Superior temporal gyrus (tissue), 1 donor: ENCODE measurements around the gene MST1.

Source experiments
- DNase-seq: peaks from one replicate; pipeline ENCODE4 v3.0.0-alpha.2; 2016; ENCODE audit errors: extremely low spot score

Gene MST1

DNA sequence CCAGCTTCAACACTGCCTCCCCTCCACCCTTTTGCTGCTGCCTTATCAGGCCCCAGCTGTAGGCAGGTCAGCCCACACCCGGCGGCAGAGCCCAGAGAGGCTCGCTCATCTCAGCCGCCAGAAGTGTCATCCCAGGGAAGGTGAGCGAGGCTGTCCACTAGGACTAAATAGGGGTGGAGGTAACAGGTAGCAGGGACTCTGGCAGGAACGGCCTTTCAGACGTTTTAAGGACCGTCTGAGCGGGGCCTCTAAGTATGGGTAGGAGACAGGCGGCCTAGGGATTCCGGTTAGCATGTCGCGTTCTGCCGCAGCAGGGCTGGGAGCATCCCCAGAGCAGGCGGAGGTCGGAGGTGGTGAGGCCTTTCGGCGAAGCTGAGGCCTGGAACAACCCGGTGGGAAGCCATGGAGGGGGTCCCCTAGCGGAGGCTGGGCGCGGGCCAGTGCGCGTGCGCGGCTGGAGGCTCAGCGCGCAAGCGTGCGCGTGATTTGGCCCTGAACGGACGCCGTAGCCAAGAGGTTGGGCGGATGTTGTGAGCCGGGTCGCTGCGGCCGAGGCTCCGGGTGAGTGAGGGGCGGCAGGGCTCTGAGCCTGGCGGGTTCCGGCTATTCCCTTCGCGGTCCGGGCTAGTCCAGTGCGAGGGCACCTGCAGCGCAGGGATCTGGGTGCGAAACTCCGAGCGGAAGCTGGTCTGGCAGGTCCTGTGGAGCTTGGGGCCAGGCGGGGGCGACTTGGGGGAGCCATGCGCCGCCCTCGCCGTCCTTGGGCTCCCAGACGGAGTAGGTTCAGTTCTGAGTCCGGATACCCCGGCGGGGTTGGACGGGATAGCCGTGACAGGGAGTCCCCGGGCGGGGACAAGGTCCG is at the start of gene MST1, which contains the start of gene RNF123:
Gene MST1, minus strand, starts transcription at position 429 of the 862 bp plus-strand sequence. CDS start 783 bp downstream, outside the sequence.
Gene RNF123, plus strand, starts transcription at position 512 of the 862 bp plus-strand sequence. CDS start 1,609 bp downstream, outside the sequence.
- peak; percentile 92 for DNase-seq

DNA sequence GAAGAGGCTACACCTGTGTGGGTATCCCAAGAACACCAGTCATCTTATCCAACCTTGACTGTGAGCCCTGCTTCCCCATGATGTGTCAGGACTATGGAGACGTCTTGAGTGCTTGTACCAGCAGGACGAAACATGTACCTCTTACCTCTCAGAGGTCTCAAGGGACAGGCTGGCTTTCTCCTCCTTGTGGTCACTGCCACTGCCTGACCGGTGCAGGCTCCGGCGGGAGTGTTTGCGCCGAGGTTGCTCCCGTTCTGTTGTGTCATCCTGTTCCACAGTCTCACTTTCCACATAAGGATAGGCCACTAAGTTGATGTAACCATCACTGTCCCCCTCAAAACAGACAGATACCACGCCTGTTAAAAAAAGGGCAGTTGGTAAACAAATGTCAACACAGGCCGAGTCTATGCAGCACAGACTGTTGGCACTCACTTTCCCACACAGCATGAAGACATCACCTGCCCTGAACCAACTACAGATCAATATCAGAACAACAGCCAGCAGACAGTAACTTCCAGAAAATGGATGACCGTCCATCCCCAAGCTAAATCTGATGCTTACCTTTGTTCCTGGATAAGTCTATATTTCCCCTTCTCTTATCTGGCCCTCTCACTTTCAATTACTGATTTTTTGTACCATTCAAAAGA is 48.9 kb upstream of the MST1 start:
- no peak for DNase-seq

DNA sequence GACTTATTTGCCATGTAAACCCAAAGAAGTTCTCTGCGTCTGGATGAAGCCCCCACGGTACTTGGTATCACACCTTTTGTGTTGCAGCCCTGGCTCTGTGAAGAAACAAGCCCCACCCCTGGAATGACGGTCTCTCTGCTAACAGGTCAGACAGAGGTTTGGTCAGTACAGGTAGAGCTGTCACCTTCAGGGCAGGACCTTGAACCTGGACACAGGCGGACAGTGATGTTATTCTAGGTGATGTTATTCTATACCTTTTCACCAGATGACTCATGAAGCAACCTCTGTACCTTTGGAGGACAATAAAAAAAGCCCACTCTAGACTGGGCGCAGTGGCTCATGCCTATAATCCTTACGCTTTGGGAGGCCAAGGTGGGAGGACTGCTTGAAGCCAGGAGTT is 45.5 kb upstream of the MST1 start:
- no peak for DNase-seq

DNA sequence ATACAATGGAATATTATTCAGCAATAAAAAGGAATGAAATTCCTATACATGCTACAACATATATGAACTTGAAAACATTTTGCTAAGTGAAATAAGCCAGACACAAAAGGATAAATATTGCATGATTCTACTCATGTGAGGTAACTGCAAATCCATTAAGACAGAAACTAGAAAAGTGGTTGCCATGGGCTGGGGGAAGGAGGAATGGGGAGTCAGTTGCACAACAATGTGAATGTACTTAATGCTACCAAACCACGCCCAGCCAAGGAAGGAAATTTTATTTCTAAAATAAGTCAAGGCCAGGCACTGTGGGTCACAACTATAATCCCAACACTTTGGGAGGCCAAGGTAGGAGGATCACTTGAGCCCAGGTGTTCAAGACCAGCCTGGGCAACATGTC is 44.3 kb upstream of the MST1 start:
- no peak for DNase-seq

DNA sequence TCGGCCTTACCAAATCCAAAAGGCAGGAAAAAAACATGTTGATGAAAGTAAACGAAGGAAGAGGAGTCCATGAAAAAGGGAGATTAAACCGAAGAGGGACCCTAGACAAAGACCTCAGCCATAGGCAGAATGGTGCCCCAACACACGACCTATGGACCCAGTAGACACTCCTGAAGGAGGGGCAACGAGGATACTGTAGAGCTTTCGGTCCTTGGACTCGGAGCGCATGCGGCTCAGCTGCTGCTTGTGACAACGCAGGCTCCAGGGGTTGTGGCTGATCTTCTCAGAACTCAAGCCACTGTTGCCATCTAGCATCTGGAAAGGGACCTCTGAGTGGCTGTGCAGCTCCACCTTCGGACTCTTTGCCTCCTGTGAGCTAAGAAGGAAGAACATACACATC is 43.3 kb upstream of the MST1 start:
- no peak for DNase-seq

DNA sequence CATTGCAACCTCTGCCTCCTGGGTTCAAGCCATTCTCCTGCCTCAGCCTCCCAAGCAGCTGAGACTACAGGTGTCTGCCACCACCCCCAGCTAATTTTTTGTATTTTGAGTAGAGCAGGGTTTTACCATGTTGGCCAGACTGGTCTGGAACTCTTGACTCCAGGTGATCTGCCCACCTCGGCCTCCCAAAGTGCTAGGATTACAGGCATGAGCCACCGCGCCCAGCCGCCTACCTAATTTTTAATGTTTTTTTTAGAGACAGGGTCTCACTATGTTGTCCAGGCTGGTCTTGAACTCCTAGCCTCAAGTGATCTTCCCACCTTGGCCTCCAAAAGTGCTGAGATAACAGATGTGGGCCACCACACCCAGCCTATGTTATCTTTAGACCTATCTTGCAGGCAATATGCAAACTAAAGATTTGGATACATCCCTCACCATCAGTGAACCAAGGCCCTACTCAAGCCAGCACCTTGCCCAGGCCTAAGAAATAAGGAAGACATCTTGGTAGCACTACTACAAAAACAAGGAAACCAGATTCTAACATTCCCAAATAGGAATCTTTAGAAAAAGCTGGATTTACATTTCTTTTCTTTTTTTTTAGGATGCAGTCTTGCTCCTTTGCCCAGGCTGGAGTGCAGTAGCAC is 40.8 kb upstream of the MST1 start:
- no peak for DNase-seq

DNA sequence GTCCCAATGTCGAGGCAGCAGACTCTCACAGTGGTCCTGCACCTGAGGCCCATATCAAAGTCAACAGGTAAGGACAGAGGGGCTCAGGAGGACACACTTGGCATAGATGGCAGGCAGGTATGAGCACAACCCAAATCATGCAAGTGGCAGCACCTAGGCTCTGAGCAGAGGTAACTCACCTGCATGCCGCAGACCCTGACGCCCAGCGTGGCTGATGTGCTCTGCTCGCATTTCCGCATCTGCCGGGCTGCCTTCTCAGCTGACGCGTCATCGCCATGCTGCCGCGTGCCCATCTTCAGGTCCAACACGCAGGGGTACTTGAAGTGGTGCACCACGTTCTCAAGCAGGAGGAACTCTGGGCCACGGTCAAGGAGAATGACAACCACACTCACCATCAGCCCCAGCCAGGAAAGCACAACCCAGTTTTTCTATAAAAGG is 38.7 kb upstream of the MST1 start:
- DNase-seq, result no peak

DNA sequence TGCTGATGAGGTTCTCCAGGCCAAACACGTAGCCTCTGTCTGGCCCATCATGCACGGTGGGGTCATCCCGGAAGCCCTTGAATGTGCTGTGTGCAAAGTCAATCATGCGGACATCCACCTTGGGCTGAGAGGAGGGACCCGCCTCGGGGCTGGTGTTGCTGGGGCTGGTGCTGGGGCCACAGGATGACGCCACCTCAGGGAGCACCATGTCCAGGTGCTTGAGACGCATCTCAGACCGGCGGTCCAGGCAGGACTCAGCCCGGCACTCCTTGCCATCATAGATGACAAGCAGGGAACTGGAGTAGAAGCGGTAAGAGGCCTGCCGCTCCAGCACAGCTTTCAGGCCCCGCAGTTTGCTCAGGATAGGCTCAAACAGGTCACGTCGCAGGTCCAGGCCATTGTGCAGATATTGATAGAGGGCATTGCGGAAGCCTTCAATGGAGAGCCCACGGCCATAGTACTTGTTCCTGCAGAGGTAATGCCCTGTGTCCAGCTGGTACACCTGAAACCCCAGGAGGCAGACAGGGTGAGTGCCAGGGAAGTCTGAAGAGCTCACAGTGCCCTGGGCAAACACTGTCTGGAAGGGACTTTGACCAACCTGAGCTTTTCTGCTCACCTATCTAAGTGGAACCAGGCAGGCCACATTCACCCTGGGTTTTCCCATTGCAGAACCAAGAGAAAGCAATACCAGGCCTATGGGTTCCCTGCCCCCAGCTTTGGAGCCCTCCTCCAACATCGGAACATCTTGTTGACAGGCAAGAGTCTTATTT is 38.1 kb upstream of the MST1 start:
- DNase-seq, result no peak

DNA sequence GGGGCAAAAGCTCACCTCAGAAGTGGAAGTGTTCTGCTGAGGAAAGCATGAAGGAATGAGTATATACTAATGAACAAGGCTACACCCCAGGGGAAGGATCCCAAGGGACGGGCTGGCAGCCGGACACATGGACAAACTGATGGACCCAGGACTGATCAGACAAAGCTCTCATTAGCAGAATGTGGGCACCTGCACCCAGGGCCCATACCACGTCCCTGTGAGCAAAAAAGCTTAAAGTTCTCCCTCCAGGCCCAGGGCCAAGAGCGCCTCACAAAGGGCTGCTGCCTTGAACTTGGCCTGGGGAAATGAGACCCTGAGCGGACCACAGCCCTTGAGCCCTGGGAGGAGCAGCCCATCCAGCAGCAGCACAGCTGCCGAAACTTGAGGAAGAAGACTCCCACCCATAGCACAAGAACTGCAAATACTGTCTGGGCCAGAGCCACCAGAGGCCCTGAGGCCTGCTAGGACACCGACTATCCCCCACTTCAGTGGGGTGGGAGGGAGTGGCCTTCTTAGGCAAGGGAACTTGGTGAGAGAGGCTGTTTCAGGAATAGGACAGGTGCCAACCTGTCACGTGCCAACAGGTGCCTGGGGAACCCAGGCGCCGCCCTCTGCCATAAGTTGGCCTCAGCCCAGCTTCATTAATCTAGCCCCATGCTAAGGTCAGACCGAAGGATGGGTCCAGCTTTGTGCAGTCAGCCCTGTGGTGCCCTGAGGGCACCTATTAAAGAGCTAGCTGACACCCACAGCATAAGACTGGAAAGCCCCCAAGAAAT is 36.8 kb upstream of the MST1 start:
- no peak for DNase-seq

DNA sequence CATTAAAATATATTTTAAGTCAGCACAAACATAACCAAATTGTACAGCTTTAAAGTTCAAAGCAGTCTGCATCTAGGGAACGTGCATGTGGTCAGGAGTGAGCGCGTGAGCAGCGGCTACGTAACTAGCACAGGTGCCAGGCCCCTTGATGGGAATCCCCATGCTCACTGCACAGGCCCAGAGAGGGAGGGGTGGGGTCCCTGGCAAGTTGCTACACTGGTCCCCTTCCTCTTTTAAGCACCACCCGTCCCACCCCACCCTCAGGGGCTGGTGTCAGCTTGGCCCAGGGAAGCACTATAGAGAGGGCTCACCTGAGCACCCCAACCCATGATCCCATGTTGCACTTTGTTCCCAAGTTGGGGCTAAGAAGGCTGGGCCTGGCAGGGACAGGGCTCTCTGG is 35.3 kb upstream of the MST1 start:
- DNase-seq, result no peak

DNA sequence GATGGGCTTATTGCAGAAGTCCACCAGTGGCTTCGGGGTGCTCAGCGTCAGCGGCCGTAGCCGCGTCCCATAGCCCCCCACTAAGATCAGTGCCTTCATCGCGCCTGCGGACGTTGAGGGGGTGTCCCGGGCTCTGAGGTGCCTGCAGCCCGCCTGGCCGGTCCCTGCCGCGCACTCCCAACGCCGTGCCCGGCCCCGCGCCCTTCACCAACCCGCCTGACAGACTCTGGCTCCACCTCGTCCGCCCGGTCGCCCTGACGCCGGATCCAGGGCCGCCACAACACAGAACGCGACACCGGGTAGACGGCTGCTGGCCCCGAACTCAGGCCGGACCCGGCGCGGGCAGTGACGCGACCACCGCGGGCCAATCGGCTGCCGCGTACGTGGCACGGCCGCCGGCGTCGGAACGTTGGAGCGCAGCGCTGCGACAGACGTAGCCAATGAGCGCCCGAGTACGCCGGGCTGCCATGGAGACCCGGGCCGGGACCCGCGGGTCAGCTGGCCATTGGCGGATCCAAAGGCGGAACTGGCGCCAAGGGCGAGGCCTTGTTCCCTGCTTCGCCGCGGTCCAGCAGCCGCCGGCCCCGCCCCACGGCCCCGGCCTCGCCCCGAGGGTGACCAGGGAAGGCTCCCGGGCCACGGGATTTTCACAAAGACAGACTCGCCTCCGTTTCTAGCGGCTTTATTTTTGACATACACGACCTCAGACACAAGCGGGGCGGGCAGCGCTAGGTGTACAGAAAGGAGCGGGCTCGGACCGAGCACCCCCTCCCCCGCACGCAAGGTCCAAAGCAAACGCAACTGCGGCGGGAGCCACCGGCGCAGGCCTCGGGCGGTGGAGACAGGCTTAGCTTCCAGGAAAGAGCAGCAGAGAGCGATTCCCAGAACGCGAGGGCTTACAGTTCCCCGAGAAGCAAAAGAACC is 34.6 kb upstream of the MST1 start, which contains the start of gene GMPPB:
Gene GMPPB, minus strand, starts transcription at position 324 of the 924 bp plus-strand sequence. Its CDS starts 225 bp downstream, at position 99.
- DNase-seq, result peak; percentile 96

DNA sequence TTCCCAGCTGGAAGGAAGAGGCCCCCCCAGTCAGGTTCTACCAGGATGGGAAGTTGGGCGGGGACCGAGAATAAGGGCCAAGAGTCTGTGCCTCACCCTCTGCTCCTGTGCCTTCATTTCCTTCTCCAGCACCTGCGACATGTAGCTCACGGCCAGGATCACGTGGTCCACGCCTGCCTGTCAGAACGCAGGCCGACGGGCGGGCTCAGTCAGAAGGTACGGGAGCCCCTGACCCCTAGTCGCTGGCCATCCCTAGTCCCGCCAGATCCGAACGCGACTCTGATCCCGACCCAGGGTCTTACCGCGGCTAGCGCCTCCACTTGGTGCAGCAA is 34.0 kb upstream of the MST1 start:
- no peak for DNase-seq

DNA sequence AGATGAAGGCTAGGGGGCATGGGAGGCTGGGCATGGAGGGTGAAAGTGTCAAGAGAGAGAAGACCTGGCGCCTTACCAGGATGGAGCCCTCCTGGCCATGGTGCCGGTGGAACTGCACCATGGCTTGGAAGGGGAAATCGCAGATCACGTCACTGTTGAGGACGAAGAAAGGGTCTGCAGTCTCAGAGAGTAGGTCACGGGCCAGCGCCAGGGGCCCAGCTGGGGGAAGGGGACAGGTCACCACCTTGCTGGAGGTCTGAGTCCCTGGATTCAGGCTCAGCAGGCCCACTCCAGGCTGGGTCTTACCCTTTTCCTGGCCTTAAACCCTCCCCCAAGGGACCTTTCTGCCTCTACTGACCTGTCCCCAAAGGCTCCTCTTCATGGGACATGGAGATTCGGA is 33.6 kb upstream of the MST1 start:
- DNase-seq, result no peak

DNA sequence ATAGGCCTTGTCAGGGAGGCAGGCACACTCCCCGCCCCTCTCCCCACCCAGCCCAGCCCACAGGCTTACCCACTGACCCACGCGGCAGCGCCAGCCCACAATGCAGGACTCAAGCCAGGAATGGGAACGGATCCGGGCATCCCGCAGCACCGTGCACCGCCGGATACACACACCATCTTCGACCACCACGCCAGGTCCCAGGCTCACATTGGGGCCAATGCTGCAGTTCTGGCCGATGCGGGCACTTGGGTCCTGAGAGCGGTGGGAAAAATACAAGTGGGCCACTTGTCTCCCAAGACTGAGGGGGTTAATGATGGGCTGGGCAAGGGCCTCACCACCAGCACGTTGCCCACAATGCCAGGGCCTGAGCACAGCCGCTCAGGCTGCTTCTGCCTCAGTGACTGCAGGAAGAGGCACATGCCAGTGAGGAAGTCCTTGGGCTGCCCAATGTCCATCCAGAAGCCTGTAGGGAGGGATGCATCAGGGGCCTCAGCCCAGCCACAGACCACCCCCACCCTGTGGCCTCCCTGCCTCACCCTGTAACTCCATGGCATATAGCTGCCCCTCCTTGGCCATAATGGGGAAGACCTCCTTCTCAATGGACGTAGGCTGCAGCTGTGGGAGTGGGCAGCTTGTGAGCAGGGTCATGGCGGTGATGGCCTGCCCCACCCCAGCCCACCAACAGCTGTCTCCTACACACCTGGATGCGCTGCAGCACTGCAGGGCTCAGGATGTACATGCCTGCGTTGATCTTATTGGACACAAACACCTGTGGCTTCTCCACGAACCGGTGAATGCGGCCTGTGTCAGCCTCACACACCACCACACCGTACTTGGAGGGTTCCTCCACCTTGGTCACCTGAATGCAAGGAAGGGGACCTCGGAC is 32.9 kb upstream of the MST1 start:
- no peak for DNase-seq

DNA sequence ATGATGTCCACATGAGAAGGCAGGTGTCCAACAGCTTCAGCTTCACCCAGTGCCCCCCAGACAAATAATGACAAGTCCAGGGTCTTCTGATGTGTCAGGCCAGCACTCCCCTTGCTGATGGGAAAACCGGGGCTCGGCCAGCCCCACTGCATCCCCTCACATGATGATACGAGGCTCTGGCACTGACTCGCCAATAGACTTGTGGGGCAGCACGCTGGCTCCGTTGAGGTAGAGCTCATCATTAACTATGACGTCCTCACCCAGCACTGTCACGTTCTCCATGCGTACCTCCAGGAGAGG is 32.3 kb upstream of the MST1 start:
- no peak for DNase-seq

DNA sequence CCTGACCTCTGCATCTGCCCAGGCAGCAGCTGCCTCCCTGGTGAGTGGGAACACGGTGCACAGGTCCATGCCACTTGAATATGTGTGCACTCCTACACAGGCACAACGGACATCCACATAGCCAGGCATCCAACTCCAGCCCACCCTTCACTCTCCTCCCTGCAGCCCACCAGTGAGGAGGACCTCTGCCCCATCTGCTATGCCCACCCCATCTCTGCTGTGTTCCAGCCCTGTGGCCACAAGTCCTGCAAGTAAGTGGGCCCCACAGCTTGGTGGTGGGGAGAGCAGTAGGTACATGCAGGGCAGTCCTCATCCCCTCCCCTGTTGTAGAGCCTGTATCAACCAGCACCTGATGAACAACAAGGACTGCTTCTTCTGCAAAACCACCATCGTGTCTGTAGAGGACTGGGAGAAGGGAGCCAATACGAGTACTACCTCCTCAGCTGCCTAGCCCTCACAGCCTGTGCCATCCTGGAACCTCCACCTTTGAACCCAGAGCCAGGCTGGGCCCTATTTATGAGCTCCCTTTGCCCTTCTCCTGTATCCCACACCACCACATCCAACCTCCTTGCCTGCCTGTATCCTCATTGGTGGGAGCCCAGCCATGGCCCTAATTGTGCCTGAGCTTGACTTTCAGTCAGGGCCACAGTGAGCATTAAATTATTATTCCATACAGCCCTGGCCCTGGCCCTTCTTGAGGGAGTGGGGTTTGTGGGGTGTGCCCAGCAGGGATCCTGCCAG is 31.8 kb upstream of the MST1 start:
- no peak for DNase-seq

DNA sequence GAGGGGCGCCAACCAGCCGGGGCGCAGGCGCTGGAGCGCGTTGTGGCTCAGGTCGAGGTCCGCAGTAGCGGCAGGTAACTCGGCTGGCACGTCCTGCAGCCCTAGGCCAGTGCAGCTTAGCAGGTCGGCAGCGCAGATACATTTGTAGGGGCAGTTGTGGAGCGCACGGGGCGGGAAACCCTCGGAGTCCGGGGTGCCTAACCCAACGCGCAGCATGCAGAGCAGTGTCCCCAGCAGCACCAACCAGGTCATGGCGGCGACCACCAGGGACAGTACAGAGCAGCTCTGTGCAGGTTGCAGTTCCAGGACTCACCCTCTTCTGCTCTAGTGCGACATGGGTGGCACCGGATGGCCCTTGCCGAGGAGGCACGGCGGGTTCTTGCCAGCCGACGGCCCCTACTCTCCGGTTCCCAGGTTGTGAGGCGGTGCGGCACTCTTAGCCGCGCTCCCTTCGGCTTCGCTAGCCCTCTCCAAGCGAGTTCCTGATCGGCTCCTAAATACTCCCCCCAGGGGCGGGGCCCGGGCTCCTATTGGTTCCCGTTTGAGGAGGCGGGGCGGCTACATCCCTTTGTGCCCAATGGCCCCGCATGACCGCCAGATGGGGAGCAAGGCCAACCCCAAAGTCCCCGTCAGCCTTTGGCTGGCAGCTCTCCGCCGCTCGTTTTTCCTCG is 30.1 kb upstream of the MST1 start, which contains the start of gene AMIGO3:
Gene AMIGO3, minus strand, starts transcription at position 471 of the 671 bp plus-strand sequence. Its CDS starts 219 bp downstream, at position 252.
- peak; percentile 96 for DNase-seq

DNA sequence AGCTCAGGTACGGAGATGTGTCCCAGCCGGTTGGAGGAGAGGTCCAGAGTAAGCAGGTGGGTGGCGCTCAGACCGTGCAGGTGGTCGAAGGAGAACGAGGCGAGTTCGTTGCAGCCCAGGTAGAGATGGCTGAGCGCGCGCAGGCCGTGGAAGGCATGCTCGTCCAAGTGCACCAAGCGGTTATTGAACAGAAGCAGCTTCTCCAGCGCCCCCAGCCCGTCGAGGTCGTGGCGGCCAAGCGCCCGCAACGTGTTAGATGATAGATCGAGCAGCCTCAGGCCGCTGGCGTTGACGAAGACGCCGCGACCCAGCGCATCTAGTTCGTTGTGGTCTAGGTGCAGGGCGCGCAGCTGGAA is 29.6 kb upstream of the MST1 start:
- DNase-seq, result no peak
